Astrocyte of the hippocampus (primary cell): ENCODE data around the gene EPS8L3.

Experiments
- DNase-seq: peaks from one replicate; pipeline ENCODE4 v3.0.0; 2011; ENCODE audit warnings: low read depth, low spot score

Gene EPS8L3

DNA sequence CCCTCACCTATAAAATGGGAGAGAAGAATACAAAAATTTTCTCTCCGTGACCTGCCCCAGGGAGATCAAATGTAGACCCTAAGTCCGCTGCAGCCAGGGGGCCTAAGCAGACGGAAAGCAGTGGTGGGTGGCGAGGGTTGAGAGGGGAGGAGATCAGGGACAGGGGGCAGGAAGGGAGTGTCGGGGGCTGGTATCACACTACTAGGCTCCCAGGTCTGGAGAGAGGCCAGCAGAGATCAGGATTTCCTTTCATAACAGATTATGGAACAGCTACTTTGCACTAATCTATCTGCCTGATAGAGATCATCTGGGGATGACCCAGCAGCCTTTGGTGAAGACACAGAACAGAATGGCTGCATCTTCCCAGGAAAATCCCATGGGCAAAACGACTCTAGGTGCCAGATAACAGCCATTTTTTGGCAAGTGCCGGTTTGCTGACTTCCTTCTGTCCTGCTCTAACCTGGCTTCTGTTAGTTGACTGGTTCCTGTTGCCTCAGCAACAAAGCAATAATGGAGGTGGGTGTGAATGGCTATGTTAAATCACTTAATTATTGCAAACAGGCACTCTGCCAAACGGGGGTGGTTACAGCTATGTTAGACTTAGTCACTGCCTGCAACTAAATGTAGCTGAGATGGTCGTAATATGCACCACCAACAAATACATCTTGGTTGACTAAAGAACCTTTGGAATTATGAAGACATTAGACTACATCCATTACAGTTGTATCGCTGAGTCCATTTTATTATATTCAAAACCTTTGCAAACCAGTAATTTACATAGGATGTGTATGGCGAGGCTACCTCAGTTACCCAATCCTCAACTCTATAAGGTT, 30.0 kb upstream of the EPS8L3 start:
- peak; percentile 95 for DNase-seq

DNA sequence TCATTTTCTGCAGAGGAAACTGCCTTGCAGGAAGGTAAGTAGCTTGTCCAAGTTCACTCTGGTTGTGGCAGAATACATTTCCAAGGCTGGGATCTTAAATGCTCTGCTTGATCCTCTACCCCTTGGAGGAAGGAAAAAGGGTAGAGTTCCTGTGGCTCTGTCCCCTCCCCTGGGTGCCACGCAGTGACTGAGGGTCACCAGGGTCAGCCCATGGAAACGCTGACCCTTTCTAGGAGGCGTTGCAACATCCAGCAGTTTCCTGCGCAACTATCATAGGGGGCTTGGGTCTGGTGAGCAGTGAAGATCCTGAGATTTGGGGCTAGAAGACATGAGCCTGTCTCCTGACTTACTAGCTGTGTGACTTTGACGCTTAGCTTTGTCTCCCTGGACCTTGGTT, 29.4 kb upstream of the EPS8L3 start:
- no peak for DNase-seq

DNA sequence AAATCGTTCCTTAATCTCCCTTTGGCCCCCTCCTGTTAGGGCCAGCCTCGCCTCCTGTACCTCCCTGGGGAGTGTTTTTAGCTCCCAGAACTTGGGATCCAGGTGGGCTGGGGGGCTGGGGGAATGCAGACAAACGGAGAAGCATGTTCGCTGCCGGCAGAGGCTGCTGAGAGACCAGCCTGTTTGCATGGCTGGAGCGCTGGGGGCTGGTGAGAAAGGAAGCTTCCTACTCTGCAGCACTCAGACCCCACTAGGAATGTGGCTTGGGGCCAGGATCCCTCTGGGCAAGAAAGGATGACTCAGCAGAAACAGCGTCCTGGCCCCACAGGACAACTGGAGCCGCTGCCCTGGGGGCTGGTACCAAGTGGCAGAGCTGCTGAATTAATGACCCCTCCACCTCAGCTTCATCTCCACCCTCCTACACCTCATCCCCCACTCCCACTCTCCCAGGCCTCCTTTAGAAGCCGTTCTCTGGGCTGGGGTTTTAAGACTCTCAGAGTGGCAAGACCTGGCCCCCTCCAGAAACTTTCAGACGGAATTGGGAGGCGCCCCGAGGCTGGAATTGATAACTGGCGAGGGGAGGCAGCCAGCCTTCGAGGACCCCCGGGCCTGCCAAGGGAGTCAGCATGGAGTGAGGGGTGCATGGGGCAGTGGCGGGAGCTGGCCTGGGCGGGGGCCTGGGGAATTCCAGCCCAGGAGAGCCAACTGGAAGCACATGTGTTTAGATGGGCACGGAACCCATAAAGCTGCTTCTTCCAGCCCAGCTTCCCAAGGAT, 28.5 kb upstream of the EPS8L3 start:
- peak; percentile 98 for DNase-seq

DNA sequence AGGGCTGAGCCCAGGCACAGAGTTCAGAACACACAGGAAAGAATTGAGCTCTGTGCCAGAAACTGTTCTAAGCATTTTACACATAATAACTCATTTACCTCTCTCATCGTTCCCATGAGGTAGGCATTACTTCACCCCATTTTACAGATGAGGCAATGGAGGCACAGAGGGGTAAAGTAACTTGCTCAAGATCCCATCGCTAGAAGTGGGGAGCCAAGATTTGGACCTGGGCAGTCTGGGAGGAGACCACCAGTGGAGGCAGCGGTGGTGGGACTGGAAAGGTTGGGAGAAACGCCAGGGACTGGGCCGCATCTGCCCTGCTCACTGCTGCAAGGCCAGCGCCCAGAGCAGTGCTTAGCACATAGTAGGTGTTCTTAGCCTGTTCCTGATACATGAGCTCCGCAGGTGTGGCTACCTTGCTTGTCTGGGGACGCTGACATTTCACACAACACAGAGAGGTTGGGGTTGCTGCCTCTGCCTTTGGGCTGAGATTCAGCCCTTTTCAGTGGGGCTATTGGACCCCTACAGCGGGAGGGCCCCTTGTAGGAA, 27.8 kb upstream of the EPS8L3 start:
- DNase-seq = no peak

DNA sequence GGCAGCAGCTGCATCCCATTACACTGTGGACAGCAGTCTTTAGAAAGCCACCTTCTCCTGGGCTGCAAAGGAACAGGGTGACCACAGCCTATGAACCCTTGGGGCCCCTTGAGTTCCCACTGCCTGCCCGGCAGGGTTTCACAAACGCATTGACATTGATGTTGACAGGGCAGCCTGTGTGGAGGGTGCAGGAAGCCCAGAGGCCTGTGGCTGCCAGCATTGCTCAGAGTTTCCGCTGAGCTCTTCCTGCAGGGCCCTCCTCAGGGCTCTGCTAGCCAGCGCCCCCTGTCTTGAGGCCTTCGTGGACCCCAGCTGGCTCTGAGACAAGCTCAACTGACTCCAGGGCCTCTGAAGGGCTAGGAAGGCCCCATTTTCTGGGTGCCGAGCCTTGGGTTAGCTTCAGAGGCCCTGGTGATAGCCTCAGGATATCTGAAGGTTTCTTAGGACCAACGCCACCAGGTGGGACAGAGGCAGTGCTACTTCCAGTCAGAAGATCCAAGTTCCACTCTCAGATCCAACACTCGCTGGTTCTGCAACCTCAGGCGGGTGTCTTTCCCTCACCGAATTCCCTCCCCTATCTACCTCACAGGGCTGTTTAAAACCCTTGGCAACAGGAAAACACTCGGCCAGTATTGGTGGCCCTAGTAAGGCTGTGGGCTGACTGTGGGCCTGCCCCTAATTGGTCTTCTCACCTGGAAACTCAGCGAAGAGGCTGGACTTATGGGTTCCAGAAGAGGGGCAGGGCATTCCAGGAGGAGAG, 27.2 kb upstream of the EPS8L3 start:
- peak; percentile 70 for DNase-seq

DNA sequence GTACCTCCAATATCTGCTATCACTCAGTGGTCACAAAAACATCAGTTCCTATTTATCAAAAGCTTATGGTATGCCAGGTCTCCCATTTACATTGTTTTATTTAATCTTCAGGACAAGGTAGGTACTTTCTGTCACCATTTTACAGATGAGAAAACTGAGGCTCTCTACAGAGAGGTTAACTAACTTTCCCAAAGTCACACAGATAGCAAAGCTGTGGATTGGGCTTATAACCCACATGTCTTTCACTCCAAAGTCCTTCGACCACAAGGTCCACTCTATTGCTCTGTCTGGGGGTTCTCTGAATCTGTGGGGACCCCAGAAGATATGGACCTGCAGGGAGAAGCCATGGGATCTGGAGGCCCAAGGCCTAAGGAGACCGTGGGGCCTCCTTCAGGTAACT, 26.6 kb upstream of the EPS8L3 start:
- no peak for DNase-seq

DNA sequence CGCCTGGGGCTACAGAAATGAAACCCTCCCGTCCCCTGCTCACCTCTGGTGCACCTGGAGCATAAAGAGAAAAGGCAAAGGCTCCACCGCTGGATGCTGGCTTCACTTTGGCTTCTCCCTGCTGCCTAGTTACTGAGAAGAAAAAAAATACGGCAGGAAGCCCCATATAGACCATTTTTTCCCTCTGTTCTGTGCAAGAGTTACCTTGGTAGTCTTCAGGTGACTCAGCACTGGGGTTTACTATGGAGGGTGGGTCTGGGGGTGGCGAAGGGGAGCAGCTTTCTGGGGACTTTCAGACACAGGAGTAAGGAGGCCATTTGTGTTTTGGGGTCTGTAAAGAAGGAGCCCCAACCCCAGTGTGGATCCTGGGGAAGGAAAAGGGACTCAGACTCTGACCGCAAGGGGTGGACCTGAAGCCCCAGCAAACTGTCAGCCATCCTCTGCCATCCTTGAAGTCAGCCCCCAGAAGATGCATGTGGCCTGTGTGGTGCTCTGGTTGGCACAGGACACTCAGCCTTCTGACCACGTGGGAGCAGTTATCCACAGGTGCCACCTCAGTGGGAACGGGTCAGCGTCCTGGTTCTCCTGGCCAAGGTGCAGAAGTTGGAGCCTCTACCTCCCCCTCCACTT, 25.9 kb upstream of the EPS8L3 start:
- DNase-seq = no peak

DNA sequence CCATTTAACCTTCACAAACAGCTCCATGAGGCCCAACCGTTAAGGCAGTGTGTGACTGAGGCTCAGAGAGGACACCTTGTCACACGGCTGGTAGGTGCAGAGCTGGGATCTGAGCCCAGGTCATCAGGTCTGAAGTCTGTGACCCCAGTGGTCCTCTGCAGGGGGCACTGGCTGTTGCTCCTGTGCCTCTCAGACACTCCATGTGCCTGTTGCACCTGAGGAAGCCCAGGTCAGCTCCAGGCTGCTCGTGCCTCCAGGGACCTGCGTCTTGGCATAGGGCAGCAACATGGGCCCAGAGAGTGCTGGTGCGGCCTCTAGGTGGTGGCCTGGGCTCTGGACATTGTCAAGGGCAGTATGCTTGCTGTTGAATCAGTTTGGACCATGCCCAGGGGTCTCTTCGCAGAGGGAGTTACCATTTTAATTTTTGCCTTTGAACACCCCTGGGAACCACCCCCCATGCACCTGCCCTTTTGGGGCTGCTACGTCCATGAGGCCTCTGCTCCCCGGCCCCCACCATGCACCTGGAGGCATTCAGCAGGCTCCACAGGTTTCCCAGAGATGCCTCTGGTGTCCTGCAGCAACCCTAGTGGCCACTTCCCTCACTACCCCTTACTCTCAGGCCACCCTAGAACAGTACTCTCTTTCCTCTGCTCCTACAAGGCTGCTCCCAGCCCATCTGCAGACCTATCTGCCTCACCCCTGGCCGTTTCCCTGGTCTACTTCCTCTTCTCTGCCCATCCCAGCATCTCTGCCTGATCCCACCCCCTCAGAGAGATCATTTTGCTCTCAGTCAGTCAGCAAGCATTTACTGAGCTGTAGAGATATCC, 25.2 kb upstream of the EPS8L3 start:
- DNase-seq = no peak

DNA sequence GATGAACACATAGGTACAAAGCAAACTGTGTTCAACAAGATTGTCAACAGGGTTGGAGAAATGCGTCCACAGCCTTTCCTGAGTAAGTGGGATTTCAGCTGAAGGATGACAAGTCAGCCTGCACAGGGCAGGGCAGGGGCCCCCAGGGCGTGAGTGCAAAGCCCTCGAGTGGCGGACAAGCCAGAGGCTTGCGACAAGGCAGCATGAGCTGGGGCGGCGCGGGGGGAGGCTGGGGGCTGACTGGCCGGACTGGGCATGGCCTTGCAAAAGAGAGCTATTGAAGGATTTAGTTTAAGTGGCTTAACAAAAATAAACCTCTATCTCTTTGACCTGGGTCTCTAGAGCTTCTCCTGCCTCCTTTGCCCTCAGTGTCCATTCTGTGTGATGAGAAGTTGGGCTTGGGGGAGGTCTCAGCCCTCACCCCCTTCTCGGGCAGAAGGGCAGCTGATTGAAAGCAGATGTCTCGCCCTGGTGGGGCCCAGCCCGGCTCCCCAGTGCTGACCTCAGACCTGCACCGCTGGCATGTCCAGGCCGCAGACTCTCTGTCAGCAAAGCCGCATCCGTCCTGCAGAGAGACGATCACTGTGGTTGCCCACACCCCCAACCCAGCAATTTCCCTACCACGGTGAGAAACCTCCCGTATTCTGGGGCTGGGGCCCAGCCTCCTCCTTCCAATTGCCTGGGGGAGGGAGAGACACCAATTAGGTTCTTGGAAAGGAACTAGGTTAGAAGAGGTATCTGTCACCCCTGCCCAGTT, 24.3 kb upstream of the EPS8L3 start:
- no peak for DNase-seq

DNA sequence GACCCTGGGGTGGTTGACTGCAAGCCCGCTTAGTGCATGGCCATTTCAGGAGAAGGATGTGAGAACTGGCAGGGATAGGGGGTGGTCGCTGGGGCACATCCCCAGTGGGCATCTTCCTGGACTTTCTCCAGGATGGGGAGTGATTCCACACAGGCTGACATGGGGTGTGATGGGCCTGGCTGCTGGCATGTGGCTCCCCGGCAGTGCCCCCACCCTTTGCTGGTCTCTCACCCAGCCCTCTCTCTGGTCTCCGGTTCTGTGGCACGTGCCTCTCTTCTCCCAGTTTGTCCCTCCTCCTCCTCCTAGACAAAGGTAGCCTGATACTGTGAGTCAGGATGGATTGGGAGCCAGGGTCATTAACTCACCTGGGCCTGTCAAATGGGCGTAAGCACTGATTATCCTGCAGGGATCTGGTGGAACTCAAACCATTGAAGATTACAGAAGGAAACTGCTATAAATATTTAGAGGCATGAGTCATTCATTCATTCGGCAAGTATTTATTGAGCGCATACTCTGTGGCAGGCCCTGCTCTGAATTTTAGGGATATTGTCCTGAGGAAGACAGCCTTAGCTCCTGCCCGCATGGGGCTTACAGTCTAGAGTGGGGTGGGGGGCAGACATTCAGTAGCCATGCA, 23.6 kb upstream of the EPS8L3 start:
- DNase-seq = no peak

DNA sequence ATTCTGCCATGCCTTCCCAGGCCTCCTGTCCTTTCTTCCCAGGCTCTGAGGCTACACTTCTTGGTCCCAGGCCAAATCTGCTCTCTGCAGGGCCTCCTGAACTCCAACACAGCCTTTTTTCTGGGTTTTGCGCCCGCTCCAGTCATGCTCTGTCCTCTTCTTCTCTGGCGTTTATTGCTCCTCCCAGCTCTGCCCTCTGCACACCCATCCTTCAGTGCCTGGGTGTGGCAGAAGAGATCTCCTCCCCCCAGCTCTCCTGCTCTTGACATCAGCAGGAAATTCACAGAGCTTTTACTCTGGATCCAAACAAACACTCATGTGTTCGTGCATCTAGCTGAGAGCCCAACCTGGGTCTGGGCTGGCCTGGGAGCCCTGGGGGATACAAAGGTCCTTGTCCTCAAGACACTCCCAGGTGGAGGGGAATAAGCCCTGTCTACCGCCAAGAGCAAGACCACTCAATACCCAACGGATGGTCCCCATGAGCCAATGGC, 22.9 kb upstream of the EPS8L3 start:
- DNase-seq = peak; percentile 36

DNA sequence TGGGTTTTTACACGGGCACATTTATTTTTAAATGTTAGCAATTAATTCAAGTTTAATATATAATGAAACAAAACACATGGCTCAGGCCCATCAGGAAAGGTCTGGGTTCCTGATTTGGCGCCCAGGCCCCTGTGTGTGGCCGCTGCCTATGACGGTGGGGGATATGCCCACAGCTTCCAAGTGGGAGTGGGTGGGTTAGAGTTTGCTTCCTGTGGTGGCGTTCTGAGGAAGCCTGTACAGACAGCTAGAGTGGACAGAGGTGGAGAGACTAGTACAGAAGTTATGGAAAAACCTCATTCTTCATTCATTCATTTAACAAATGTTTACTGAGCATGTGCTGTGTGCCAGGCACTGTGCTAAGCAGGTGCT, 22.4 kb upstream of the EPS8L3 start:
- no peak for DNase-seq

DNA sequence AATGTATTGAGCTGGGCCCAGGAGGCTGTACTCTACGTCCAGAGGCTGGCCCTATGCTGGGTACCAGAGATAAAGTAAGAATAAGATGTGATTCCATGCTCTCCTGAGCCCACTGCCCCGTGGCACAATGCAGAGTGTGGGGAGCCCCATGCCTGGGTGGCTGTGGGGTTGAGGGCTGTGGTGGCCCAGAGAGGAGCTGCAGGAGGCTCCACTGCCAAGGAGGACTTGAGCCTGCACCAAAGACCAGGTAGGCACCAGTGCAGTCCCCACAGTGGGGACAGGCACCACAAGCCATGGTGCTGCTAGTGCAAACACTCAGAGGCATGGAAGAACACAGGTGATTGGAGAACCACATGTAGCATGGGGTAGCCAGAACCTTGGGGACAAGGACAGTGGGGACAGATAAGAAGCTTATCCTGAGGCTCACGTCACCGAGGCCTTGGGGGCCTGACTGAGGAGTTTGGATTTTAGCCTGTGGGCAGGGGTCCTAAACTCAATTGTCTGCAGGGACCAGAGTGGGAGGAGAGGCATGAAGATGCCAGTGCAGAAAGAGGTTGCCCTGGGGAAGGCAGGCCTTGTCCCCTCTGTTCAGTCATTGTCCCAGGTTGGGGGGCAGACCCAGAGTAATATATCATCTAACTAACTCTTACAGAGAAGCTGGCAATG, 21.9 kb upstream of the EPS8L3 start:
- DNase-seq = no peak

DNA sequence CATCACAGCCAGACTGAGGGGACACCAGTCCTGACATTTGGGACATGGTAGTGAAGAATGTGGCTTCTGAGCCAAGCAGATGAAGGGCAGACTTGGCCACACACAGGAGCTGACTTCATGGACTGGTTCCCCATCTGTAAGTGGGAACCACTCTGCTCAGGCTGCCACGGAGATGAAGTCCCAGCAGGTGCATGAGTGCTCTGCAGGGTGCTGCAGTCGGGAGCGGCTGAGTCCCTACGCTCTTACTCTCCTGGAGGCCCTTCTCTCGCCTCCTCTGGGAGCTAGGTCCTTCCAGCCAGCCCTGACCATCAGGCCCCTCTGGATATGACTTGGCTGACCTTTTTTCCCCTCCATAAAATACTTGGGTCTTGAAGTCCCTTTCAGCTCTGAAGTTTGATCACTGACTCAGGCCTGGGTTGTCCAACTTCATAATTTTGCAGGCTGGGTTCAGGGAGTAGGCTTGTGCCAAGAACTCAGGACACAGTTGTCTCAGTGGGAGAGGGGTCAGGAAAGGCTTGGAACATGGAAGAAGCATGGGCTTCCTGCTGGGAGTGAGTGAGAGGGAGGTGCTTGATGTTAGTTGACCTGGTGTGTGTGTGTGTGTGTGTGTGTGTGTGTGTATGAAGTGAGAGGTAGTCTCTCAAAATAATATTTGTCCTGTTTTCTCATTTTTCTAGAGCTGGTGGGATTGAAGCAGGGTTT, 21.0 kb upstream of the EPS8L3 start:
- DNase-seq = no peak

DNA sequence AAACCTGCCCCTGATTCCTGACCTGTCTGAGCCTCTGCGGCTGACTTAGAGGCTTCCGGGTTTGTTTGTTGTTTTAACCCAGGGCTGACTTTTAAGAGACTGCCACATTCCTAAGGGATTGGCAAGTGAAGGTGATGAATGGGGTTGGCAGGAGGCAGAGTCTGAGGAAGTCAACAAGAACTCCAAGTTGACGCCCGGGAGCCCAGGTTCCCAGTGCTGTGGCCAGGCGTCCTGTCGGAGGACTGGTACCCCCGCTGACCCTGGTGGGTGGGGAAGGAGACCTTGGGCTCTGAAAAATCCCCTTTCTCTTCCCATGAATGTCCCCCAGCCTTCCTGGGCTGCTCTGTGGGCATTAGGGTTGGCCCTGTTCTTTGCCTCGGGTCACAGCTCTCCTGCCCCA, 19.7 kb upstream of the EPS8L3 start:
- peak; percentile 93 for DNase-seq

DNA sequence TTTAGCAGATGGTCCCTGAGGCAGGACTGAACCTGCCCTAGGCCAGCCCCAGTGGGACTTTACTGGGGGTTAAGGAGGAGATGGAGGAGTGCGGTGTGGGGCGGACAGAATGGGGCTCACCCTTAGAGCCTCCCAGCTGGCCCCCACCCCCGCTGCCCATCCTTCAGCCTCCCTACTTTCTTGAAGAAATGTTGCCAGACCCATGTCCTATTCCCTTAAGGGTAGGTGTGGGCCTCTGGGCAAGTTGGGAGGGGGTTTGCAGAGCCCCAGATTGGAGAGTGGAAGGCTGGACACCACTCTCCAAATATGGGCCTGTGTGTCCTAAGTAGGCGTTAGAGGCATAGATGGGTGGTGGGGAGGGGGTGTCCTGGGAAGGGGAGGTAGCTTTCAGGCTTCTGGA, 19.2 kb upstream of the EPS8L3 start:
- DNase-seq = no peak

DNA sequence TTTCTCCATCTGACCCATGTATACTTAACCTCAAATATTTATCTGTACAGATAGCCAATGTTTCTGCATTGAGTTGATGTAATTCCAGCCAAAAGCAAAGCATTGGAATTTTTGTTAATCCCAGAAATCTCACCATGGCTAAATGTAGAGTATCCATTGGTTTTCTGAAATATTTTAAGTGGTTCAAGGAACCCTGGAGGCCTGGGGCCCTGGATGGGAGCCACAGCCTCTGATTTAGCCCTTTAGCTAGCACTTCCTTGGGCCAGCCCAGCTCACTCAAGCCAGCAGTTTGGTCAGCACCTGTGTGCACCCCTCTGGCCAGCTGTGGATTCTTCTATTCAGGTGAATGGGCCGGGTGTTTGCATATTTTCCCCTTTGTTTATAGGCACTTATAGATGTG, 18.8 kb upstream of the EPS8L3 start:
- DNase-seq = peak; percentile 72

DNA sequence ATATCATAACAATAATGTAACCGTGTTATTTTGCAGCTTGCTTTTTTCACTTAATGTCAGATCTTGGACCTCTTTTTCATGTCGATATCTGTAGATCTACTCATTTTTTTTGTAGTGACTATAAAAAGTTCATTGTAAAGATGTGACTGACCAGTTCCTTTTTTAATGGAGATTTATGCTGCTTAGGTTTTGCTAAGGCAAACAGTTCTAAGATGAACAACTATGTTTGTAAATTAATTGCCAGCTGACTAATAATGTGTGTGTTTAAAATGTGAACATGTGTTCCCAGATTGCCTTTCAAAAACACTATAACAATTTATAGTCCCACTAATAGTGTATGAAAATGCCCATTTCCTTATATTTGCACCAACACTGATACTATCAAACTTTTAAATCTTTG, 18.1 kb upstream of the EPS8L3 start:
- DNase-seq = no peak
